GM19467 (cell line): ENCODE measurements around the gene CACNA1I.
"Not testable (repeated sequence)": the region's sequence is repeated elsewhere in the genome, so short reads cannot be mapped to it uniquely, and the experiment has no call there.

Experiments used
- ATAC-seq: cut with Tn5 transposase; IDR thresholded peaks from one replicate; pipeline ENCODE4 v1.9.1; 2021; ENCODE audit warnings: mild to moderate bottlenecking, moderate library complexity; ENCODE audit not compliant: unreplicated experiment

The CACNA1I gene

DNA sequence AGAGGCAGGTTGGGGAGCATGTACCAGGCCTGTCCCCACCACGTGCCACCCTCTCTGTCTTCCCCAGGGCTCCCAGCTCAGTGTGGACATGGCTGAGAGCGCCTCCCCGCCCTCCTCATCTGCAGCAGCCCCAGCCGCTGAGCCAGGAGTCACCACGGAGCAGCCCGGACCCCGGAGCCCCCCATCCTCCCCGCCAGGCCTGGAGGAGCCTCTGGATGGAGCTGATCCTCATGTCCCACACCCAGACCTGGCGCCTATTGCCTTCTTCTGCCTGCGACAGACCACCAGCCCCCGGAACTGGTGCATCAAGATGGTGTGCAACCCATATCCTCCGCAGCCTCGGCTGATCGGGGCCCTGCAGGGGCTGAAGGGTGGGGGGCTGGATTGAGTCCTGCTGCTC is at the start of gene CACNA1I:
TSS of gene CACNA1I (plus strand) at position 89 of the 400 bp plus-strand sequence. CDS start at position 89, 0 bp downstream.
- ATAC-seq, result no peak

DNA sequence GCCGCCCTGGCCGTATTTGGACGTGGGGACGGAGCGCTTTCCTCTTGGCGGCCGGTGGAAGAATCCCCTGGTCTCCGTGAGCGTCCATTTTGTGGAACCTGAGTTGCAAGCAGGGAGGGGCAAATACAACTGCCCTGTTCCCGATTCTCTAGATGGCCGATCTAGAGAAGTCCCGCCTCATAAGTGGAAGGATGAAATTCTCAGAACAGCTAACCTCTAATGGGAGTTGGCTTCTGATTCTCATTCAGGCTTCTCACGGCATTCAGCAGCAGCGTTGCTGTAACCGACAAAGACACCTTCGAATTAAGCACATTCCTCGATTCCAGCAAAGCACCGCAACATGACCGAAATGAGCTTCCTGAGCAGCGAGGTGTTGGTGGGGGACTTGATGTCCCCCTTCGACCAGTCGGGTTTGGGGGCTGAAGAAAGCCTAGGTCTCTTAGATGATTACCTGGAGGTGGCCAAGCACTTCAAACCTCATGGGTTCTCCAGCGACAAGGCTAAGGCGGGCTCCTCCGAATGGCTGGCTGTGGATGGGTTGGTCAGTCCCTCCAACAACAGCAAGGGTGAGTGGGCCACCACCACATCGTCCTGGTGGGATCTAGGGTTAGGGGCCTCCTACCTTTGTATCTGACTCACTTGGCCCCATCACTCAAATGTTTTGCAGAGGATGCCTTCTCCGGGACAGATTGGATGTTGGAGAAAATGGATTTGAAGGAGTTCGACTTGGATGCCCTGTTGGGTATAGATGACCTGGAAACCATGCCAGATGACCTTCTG is 49.3 kb upstream of the CACNA1I start:
- ATAC-seq, result not testable (repeated sequence)

DNA sequence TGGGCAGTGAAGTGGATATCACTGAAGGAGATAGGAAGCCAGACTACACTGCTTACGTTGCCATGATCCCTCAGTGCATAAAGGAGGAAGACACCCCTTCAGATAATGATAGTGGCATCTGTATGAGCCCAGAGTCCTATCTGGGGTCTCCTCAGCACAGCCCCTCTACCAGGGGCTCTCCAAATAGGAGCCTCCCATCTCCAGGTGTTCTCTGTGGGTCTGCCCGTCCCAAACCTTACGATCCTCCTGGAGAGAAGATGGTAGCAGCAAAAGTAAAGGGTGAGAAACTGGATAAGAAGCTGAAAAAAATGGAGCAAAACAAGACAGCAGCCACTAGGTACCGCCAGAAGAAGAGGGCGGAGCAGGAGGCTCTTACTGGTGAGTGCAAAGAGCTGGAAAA is 48.5 kb upstream of the CACNA1I start:
- not testable (repeated sequence) for ATAC-seq

DNA sequence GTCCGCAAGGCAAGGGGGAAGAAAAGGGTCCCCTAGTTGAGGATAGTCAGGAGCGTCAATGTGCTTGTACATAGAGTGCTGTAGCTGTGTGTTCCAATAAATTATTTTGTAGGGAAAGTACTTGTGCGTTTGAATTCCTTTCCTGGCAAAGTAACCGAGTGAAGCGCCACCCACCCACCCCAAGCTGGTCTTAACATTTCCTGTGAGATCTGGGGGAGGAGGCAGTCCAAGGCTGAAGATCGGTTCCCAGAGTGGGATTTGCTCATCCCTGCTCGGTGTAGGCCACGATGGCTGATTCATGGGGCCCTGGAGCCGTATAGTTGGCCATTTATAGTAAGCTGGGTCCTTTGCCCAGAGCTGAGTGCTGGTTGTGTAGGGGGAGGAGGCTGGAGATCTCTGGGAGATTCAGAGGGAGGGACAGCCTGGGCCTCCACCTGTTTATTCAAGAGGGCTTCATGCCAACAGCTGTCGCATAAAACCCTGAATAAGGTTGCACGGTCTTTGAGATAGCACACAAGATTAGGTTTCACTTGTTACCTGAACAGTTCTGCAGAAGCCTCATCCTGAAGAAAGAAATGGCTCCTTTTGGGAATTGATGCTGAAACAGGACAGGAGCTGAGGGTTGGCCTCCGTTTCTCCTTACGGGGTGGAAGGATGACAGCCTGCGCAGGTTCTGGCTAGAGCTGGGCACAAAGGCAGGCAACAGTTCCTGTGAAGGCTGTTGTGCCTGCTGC is 47.8 kb upstream of the CACNA1I start:
- no peak for ATAC-seq

DNA sequence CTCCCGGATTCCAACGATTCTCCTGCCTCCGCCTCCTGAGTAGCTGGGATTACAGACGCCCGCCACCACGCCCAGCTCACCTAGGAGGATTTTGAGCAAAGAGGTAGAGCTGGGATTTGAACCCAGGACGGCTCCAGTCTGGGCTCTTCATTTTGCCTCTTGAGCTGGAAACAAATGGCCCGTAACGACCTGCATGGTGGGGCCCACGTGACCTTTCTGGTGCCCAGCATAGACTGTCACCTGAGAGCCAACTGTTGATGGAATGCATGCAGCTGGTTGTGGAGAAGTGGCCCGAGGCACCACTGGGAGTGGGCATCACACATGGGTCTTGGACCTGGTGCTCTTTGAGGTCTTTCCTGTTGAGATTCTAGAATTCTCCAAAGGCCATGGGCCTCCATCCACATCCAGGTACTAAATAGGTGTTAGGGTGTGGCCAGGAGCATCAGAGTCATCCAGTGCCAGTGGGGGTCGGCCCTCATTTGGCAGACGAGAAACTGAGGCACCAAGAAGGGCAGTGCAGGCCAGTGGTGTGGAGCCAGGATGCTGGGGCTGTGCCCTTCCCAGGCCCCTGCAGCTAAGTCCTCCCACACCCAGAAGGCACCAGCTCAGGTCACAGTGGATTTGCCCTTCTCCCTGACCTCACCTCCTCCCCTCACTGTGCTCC is 46.3 kb upstream of the CACNA1I start:
- no peak for ATAC-seq

- ATAC-seq, result no peak
Observed at GRCh38 chr22:39524753-39525657, 45.5 kb upstream of the CACNA1I start.

GRCh38 chr22:39525658-39525975 is 44.9 kb upstream of the CACNA1I start:
- ATAC-seq, result no peak

DNA sequence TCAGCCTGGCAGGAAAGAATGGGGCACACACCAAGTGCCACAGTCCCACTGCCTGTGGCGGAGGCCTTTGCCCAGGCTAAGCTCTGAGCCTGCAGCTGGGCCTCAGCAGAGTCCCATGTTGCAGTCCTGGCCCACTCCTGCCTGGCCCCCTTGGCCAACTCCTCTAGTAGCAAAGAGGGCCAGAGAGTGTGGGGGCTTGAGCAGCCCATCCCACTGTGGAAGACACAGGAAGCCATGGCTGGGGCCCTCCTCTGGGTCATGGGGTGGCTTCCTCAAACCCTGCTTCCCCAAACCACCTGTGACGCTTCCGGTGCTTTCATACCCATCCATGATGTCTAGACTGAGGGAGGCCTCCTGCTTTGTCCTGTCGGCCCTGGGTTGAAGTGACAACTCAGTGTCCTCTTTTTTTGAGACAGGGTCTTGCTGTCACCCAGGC is 43.8 kb upstream of the CACNA1I start:
- ATAC-seq, result no peak

- ATAC-seq, result no peak
Observed at GRCh38 chr22:39527481-39527961, 43.0 kb upstream of the CACNA1I start.

GRCh38 chr22:39528080-39528661 is 42.4 kb upstream of the CACNA1I start:
- ATAC-seq, result no peak

GRCh38 chr22:39528681-39529486 is 41.7 kb upstream of the CACNA1I start:
- no peak for ATAC-seq

DNA sequence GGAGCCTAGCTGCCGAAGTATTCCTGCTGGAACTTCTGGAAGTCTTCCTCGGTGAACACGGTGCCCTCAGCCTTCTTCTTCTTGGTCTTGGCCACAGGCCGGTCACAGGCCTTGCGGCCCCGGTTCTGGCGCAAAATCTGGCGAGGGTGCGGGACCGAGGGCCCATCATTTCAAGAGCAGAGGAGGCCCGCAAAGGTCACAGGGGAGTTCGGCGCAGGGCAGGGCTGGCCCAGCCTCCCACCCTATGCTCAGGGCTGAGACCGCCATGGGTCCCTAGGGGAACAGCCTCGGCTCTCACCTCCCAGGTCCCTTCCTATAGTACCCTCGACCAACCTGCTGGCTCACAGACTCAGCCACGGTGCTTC is 41.1 kb upstream of the CACNA1I start:
- no peak for ATAC-seq

DNA sequence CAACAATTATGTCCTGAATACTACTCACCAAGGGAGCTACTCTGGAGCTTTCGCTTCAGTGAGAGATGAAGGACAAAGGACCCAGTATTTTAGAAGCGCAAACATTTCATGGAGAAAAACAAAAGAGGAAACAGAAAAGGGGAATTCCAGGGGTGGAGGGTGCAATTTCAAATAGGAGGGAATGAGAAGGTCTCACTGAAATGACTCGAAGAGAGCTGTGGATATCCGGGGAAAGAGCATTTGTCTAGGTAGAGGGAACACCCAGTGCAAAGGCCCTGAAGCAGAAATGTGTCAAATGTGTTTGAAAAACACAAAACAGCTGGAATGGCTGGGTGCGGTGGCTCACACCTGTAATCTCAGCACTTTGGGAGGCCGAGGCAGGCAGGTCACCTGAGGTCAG is 40.4 kb upstream of the CACNA1I start:
- ATAC-seq, result no peak

DNA sequence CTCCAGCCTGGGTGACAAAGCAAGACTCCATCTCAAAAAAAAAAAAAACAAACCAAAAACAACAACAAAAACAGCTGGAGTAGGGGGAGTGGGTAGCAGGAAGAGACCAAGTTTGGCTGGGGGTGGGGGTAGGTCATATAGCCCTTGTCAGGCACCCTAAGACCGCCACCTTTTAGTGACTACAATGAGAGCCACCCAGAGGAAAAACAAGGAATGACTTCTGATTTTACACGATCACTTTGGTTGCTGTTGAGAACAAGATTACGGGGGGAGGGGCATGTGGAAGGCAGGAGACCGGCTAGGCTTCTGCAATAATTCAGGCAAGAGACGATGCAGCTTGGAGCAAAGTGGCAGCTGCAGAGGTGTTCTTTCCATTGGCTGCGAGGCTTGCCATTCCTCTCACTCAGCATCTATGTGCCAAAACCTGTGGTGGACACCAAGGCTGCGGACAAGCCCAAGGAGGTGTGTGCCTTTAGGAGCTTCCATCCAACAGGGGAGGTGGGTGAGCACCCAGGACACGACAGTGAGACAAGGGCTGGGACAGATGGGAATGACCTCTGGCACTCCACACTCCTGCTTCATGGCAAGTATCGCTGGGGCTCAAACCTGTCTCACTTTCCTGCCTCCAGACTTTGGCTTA is 39.7 kb upstream of the CACNA1I start:
- no peak for ATAC-seq

DNA sequence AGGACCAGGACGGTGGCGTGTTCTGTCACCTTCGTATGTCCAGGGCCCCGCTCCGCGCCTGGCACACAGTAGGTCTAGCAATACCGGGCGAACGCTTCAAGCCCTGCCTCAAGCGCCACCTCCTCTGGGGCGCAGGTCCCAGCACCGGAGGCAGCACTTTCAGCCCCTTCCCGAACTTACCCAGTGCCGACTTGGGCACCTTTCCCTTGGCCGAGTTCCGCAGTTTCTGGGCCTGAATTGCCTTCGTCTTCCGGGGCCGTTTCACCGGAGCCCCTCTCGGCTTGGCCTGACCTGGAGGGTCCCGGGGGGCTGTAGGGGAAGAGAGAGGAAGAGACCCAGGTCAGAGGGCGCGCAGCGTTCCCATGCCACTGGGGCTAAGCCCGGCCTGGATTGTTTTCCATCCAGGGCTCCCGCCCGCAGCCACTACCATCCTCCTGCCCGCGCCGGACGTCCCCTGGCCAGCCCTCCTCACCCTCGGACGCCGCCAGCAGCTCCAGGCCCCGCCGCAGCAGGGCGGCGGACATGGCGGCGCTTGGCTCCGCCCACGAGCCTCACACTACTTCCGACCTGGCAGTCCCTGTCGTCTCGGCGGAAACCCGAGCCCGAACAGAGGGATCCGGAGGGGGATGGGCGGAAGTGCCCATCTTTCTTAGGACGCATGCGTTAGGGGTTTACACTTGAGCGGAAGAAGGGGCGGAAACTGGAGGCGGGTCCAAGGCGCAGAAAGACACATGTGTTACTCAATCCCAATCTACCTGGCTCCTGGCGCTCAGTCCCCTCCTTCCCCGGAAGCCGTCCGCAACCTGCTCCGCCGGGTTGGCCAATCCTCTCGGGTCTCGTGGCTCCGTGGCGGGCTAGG is 38.1 kb upstream of the CACNA1I start, which contains the start of gene RPS19BP1:
TSS of gene RPS19BP1 (minus strand) at position 534 of the 859 bp plus-strand sequence. CDS start at position 524, 10 bp downstream.
- peak; percentile 74 for ATAC-seq

GRCh38 chr22:39534092-39534506 is 36.5 kb upstream of the CACNA1I start:
- ATAC-seq, result no peak

DNA sequence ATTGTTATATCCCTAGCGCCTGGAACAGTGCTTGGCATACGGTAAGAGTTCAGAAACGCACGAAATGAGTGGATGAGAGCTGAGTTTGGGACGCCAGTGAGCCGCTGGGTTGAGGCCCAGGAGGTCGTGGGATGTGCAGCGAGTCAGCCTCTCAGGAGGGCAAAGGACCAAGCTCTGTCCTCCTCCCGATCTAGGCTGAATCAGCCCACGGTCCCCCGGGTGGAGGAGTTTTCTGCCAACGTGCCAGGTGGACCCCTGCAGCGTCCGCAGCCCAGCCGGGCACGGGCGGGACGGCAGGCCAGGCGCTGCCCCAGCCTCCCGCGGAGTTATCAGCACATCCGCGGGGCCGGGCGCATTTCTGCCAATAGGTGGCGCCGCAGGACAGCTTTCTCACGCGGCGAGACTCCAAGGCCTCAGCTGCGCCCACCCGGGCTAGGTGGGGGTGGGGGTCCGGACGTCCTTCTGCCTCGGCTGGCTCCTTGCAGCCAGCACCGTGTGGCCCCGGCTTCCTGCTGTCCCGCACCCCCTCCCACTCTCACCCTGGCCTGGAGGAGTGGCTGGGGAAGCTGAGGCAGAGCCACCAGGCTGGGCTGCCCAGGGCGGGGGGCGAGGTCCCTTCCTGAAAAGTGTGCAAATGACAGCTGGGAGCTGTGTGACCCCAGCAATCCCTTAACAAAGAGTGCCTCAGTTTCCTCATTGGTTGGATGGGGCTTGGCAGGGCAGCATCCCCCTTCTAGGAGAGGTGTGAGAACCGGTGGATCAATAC is 35.8 kb upstream of the CACNA1I start:
- no peak for ATAC-seq
